H9 (cell line): ENCODE results near the gene MARK2. TPM values are rescaled to one million over a fixed set of nuclear protein-coding genes. Genes with fewer than 3 reads are reported as not detected.

Experiments
- DNase-seq: peaks from one replicate; pipeline ENCODE4 v3.0.0-alpha.2; 2017
- H2AFZ ChIP-seq: one replicate; pipeline ENCODE4 v1.6.1; 2013; ENCODE audit warnings: mild to moderate bottlenecking, low read length, control low read depth, moderate library complexity
- H2AK5ac ChIP-seq: 2 replicates; pipeline ENCODE4 v1.6.1; 2013; ENCODE audit warnings: low read length, control low read depth, mixed read lengths; ENCODE audit not compliant: insufficient read length
- H2BK120ac ChIP-seq: one replicate; pipeline ENCODE4 v1.6.1; 2013; ENCODE audit warnings: low read depth, mild to moderate bottlenecking, low read length, control low read depth, inconsistent platforms; ENCODE audit not compliant: poor library complexity, severe bottlenecking
- H2BK12ac ChIP-seq: 2 replicates; pipeline ENCODE4 v1.6.1; 2013; ENCODE audit warnings: low read length, control low read depth, mixed read lengths, low read depth; ENCODE audit not compliant: insufficient read length
- H2BK15ac ChIP-seq: 2 replicates; pipeline ENCODE4 v1.6.1; 2013; ENCODE audit warnings: low read depth, low read length, control low read depth
- H2BK20ac ChIP-seq: one replicate; pipeline ENCODE4 v1.6.1; 2013; ENCODE audit warnings: low read depth, mild to moderate bottlenecking, low read length, control low read depth, inconsistent platforms; ENCODE audit not compliant: poor library complexity, severe bottlenecking
- H2BK5ac ChIP-seq: 2 replicates; pipeline ENCODE4 v1.6.1; 2013; ENCODE audit warnings: low read length, control low read depth, mixed read lengths; ENCODE audit not compliant: insufficient read length
- H3K14ac ChIP-seq: 2 replicates; pipeline ENCODE4 v1.6.1; 2013; ENCODE audit warnings: low read length, control low read depth; ENCODE audit not compliant: insufficient read depth
- H3K18ac ChIP-seq: 2 replicates; pipeline ENCODE4 v1.6.1; 2013; ENCODE audit warnings: low read depth, mild to moderate bottlenecking, mixed read lengths, low read length, control low read depth; ENCODE audit not compliant: insufficient read length
- H3K23ac ChIP-seq: 2 replicates; pipeline ENCODE4 v1.6.1; 2013; ENCODE audit warnings: low read length, control low read depth, mixed read lengths, low read depth; ENCODE audit not compliant: insufficient read length
- H3K23me2 ChIP-seq: 2 replicates; pipeline ENCODE4 v1.6.1; 2013; ENCODE audit warnings: low read depth, mild to moderate bottlenecking, mixed read lengths, low read length, control low read depth; ENCODE audit not compliant: insufficient read length, poor library complexity, severe bottlenecking
- H3K27ac ChIP-seq: 2 replicates; pipeline ENCODE4 v1.5.1; 2013; ENCODE audit warnings: low read length, control low read depth, mixed read lengths, low read depth; ENCODE audit not compliant: insufficient read length
- H3K27me3 ChIP-seq: 2 replicates; pipeline ENCODE4 v1.6.1; 2013; ENCODE audit warnings: low read length, control low read depth, inconsistent platforms; ENCODE audit not compliant: insufficient read depth
- H3K4ac ChIP-seq: 2 replicates; pipeline ENCODE4 v1.6.1; 2013; ENCODE audit warnings: low read depth, mild to moderate bottlenecking, control low read depth, inconsistent platforms, low read length, moderate library complexity
- H3K4me1 ChIP-seq: 2 replicates; pipeline ENCODE4 v1.6.1; 2013; ENCODE audit warnings: low read length, control low read depth, inconsistent platforms; ENCODE audit not compliant: insufficient read depth
- H3K4me2 ChIP-seq: 2 replicates; pipeline ENCODE4 v1.6.1; 2013; ENCODE audit warnings: low read length, control low read depth, mixed read lengths; ENCODE audit not compliant: insufficient read length, insufficient read depth
- H3K56ac ChIP-seq: 2 replicates; pipeline ENCODE4 v1.6.1; 2013; ENCODE audit warnings: low read depth, mild to moderate bottlenecking, mixed read lengths, low read length, control low read depth; ENCODE audit not compliant: insufficient read length
- H3K79me1 ChIP-seq: 2 replicates; pipeline ENCODE4 v1.6.1; 2013; ENCODE audit warnings: low read depth, mild to moderate bottlenecking, moderate library complexity, low read length, control low read depth, inconsistent platforms; ENCODE audit not compliant: insufficient read depth, poor library complexity, severe bottlenecking
- H3K79me2 ChIP-seq: 2 replicates; pipeline ENCODE4 v1.6.1; 2013; ENCODE audit warnings: low read length, control low read depth, inconsistent platforms; ENCODE audit not compliant: insufficient read depth
- H3K9ac ChIP-seq: 2 replicates; pipeline ENCODE4 v1.6.1; 2013; ENCODE audit warnings: low read length, control low read depth, mixed read lengths; ENCODE audit not compliant: insufficient read length; ENCODE audit errors: extremely low read depth
- H3K9me3 ChIP-seq: one replicate; pipeline ENCODE4 v1.6.1; 2013; ENCODE audit warnings: low read depth, low read length, inconsistent platforms; ENCODE audit not compliant: control insufficient read depth
- H3T11ph ChIP-seq: one replicate; pipeline ENCODE4 v1.6.1; 2013; ENCODE audit warnings: mild to moderate bottlenecking, low read length, control low read depth, inconsistent platforms
- H4K20me1 ChIP-seq: one replicate; pipeline ENCODE4 v1.6.1; 2013; ENCODE audit not compliant: control insufficient read depth, insufficient read length, insufficient read depth
- H4K5ac ChIP-seq: 2 replicates; pipeline ENCODE4 v1.6.1; 2013; ENCODE audit warnings: low read depth, mild to moderate bottlenecking, mixed read lengths, low read length, control low read depth; ENCODE audit not compliant: insufficient read length
- H4K8ac ChIP-seq: replicated peaks from 2 replicates; pipeline ENCODE4 v1.6.1; 2013; ENCODE audit warnings: low read length, control low read depth, mixed read lengths, low read depth; ENCODE audit not compliant: insufficient read length
- H4K91ac ChIP-seq: 2 replicates; pipeline ENCODE4 v1.6.1; 2013; ENCODE audit warnings: low read depth, mild to moderate bottlenecking, moderate library complexity, mixed read lengths, low read length, control low read depth; ENCODE audit not compliant: insufficient read length
- H3K27ac Mint-ChIP-seq, 3 experiments: 2 replicates in 2 of 3; 3 replicates in 1 of 3; pipeline ENCODE4 v1.8.0; 2020 to 2021; ENCODE audit warnings: mixed read lengths in 3 of 3, mild to moderate bottlenecking in 1 of 3, moderate library complexity in 1 of 3
- H3K27me3 Mint-ChIP-seq: 2 replicates; pipeline ENCODE4 v1.8.0; 2021; ENCODE audit warnings: low read depth, mild to moderate bottlenecking, moderate library complexity, mixed read lengths
- H3K36me3 Mint-ChIP-seq, 3 experiments: 2 replicates in 2 of 3; 3 replicates in 1 of 3; pipeline ENCODE4 v1.8.0; 2020 to 2021; ENCODE audit warnings: low read depth in 3 of 3, mixed read lengths in 3 of 3; ENCODE audit not compliant: insufficient read depth in 1 of 3
- H3K4me1 Mint-ChIP-seq, 2 experiments: 2 replicates each; pipeline ENCODE4 v1.8.0; 2020; ENCODE audit warnings: mixed read lengths in 2 of 2
- H3K4me3 Mint-ChIP-seq, 2 experiments: 2 replicates in 1 of 2; 3 replicates in 1 of 2; pipeline ENCODE4 v1.8.0; 2020 to 2021; ENCODE audit warnings: mild to moderate bottlenecking in 2 of 2, mixed read lengths in 2 of 2, moderate library complexity in 1 of 2
- H3K9me3 Mint-ChIP-seq, 2 experiments: 2 replicates in 1 of 2; 3 replicates in 1 of 2; pipeline ENCODE4 v1.8.0; 2020; ENCODE audit warnings: mild to moderate bottlenecking in 2 of 2, mixed read lengths in 2 of 2, moderate library complexity in 1 of 2
- CTCF ChIP-seq: fragments of 200-600 bp; sonication (generic); conservative IDR thresholded peaks from 3 replicates; pipeline ENCODE4 v1.8.0; 2021; ENCODE audit warnings: antibody characterized with exemption, mild to moderate bottlenecking
- WGBS: extraction: QIAGEN DNeasy Blood & Tissue Kit; methylation state at CpG from one replicate; pipeline ENCODE4 v1.1.7; 2013; ENCODE audit warnings: missing lambda C conversion rate, low lambda C conversion rate, mixed read lengths; ENCODE audit not compliant: insufficient read length; ENCODE audit errors: extremely low coverage; 5-methylcytosine and 5-hydroxymethylcytosine counted together
- total RNA-seq: library from RNA; stranded (reverse); gene quantifications from 2 replicates; pipeline ENCODE4 v1.2.1, GENCODE V29; 2021

Gene MARK2
- total RNA-seq, 1 experiment from 2014 or later, result 45.7 TPM

DNA sequence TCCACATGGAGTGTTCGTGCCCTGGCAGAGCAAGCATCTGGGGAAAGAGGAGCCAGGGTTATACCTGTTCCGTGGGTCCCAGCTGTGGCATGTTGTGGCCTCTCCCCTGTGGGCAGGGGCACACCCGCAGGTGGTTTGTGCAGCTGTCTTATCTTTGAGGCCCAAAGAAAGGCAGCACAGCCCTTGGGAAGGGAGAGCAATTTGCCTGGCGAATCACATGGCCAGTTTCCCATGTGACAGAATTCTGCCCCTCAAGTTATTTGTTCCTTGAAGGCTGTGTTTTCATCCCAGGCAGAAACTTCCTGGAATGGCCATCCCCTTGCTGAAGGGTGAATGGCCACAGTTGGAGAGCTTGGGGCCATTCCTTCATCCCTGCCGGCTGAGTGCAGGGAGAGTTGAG lies 119.1 kb downstream of the MARK2 start:
- H3K79me2 ChIP-seq, result no peaks in the 10 kb centered on the region
- Mint-ChIP-seq H3K36me3 (peaks cover 24 to 36% (median 36%) of the 10 kb centered on the region in 3 experiments), H3K27ac (peak overlapping the region in 2 of 3 experiments; percentile 26 to 28; a peak in 2 of 7 replicates), H3K27me3 (no peaks in the 10 kb centered on the region), H3K9me3 (no peaks in the 10 kb centered on the region), H3K4me3 (no peak overlapping the region), H3K4me1 (peaks cover 5 to 10% of the 10 kb centered on the region in 2 experiments)
- H2BK15ac ChIP-seq, result no peak overlapping the region
- no peak overlapping the region for H3K56ac ChIP-seq
- H3K4me1 ChIP-seq, result no peaks in the 10 kb centered on the region
- H3K23ac ChIP-seq, result no peak overlapping the region
- H3K4me2 ChIP-seq, result no peak overlapping the region
- no peak overlapping the region for H3K9ac ChIP-seq
- no peak overlapping the region for H2AK5ac ChIP-seq
- H3K18ac ChIP-seq, result no peak overlapping the region
- H3K14ac ChIP-seq, result no peak overlapping the region
- no peak overlapping the region for H3K27ac ChIP-seq
- WGBS, result no CpG with 5 or more reads among the region's 5 CpGs
- no peaks in the 10 kb centered on the region for H3K9me3 ChIP-seq
- H2BK5ac ChIP-seq, result no peak overlapping the region
- no peak for DNase-seq
- H3T11ph ChIP-seq, result no peak overlapping the region
- no peak overlapping the region for H4K91ac ChIP-seq
- H4K20me1 ChIP-seq, result no peaks in the 10 kb centered on the region
- H3K27me3 ChIP-seq, result no peaks in the 10 kb centered on the region
- no peaks in the 10 kb centered on the region for H3K23me2 ChIP-seq
- no peak overlapping the region for H2AFZ ChIP-seq
- H2BK20ac ChIP-seq, result no peak overlapping the region
- H4K5ac ChIP-seq, result no peak overlapping the region
- H2BK12ac ChIP-seq, result no peak overlapping the region
- H3K79me1 ChIP-seq, result no peaks in the 10 kb centered on the region
- H2BK120ac ChIP-seq, result no peak overlapping the region
- no peak overlapping the region for H4K8ac ChIP-seq
- TF ChIP-seq CTCF, result no peak
- no peak overlapping the region for H3K4ac ChIP-seq

Other genes starting within 250 kb of the MARK2 start
- 188 and 198 TPM in 2 replicates for gene PLAAT3, start 224.7 kb upstream of the MARK2 start, total RNA-seq
- 24.0 and 25.4 TPM in 2 replicates for gene ATL3, start 167.7 kb upstream of the MARK2 start, total RNA-seq
- gene RTN3, start 157.6 kb upstream of the MARK2 start, total RNA-seq, result 173 TPM in 2 replicates
- gene ZFTA, start 70.3 kb upstream of the MARK2 start, total RNA-seq, result 48.2 and 49.3 TPM in 2 replicates
- gene SPINDOC, start 25.7 kb upstream of the MARK2 start, total RNA-seq, result 121 TPM in 2 replicates
- gene RCOR2, start 78.1 kb downstream of the MARK2 start, total RNA-seq, result 117 and 118 TPM in 2 replicates
- 43.9 and 44.4 TPM in 2 replicates for gene NAA40, start 99.9 kb downstream of the MARK2 start, total RNA-seq
- 402 and 429 TPM in 2 replicates for gene COX8A, start 135.5 kb downstream of the MARK2 start, total RNA-seq
- 114 TPM in 2 replicates for gene OTUB1, start 147.3 kb downstream of the MARK2 start, total RNA-seq
- gene FLRT1, start 196.8 kb downstream of the MARK2 start, total RNA-seq, result 0.24 and 0.31 TPM in 2 replicates